Right lobe of liver (tissue), 6 donors: ENCODE data around the gene DDX18. TPM values are rescaled to one million over a fixed set of nuclear protein-coding genes. Genes with fewer than 3 reads are reported as not detected.
A peak's percentile ranks its signal among the peaks of the same experiment; 100 is the strongest.

Source experiments
- ATAC-seq, 4 donors: fragments of 200-7000 bp; cut with Tn5 transposase; one replicate each; pipeline ENCODE4 v1.9.1; 2020; ENCODE audit warnings: mild to moderate bottlenecking in 4 of 4, moderate library complexity in 4 of 4
- DNase-seq, 3 donors: peaks; one replicate each; pipeline ENCODE4 v3.0.0-alpha.2; 2020
- H3K27ac ChIP-seq, 3 donors: fragments of 200-600 bp; one replicate each; pipeline ENCODE4 v1.8.0; 2022
- H3K27me3 ChIP-seq, 2 donors: fragments of 200-600 bp; one replicate each; pipeline ENCODE4 v1.8.0; 2022
- H3K36me3 ChIP-seq, 4 donors: fragments of 200-600 bp; sonication (generic) in 1 of 4; one replicate each; pipeline versions ENCODE4 v1.5.1 to v1.8.0; 2017 to 2022; ENCODE audit warnings: control low read depth in 1 of 4
- H3K4me1 ChIP-seq, 4 donors: fragments of 200-600 bp; sonication (generic) in 1 of 4; one replicate each; pipeline versions ENCODE4 v1.5.1 to v1.8.0; 2017 to 2022; ENCODE audit warnings: control low read depth in 1 of 4
- H3K4me3 ChIP-seq, 3 donors: fragments of 200-600 bp; one replicate each; pipeline ENCODE4 v1.8.0; 2022
- H3K9me3 ChIP-seq, 4 donors: fragments of 200-600 bp; sonication (generic) in 1 of 4; one replicate each; pipeline versions ENCODE4 v1.5.1 to v1.8.0; 2017 to 2022; ENCODE audit warnings: control low read depth in 1 of 4
- CTCF ChIP-seq, 4 donors: fragments of 200-600 bp in 3 of 4; fragments of 450-650 bp in 1 of 4; IDR thresholded peaks; one replicate each; pipeline versions ENCODE4 v1.5.1 to v1.8.0; 2016 to 2022; ENCODE audit warnings: antibody characterized with exemption in 4 of 4, mild to moderate bottlenecking in 2 of 4
- POLR2A ChIP-seq: fragments of 450-650 bp; IDR thresholded peaks from one replicate; pipeline ENCODE4 v1.6.1; 2017; ENCODE audit warnings: antibody characterized with exemption, mild to moderate bottlenecking
- WGBS: methylation state at CpG from one replicate; pipeline ENCODE4 v1.1.6; 2018; ENCODE audit warnings: low coverage, low lambda C conversion rate; ENCODE audit not compliant: insufficient coverage; ENCODE audit errors: missing lambda C conversion rate; 5-methylcytosine and 5-hydroxymethylcytosine counted together
- intact Hi-C, 2 donors: fragments of 100-400 bp; cut with DNase I; formaldehyde crosslinking; loops; one replicate each; pipeline versions ENCODE4 v1.11.2 to v1.14.1; 2022
- total RNA-seq, 6 experiments: library from RNA; depleted of rRNA in 2 of 6; stranded (reverse); fragments of >200 nt in 2 of 6; fragmentation: NEBNext Ultra II Directional in 3 of 6; extraction: Animal tissue kit (Norgen Biotek cat#: 25700) in 3 of 6; gene quantifications; one replicate each; pipeline versions ENCODE4 v1.1.0 to v1.2.4, GENCODE V29; 2016 to 2023
- donor health status: DM: no; HTN: yes; CAD: no.
- donor health status: DM: no; HTN: no; CAD: no.
- donor health status: DM: no; HTN: no; CAD: no.
- donor health status: DM: no; HTN: yes; CAD: no.
- donor health status: DM: no; HTN: yes; CAD: no.

DDX18 gene
- total RNA-seq, 6 experiments from 2014 or later: 20.5 to 35.1 (median 24.6) TPM

- no peaks in the 10 kb centered on the region for H3K27me3 ChIP-seq
- intact Hi-C loops: no loop called here
- no peaks in the 10 kb centered on the region for H3K36me3 ChIP-seq
- WGBS: 16% methylated on average over 3 of the region's 4 CpGs
- DNase-seq (no peak), ATAC-seq (peak in 1 of 4 donors; percentile 25)
- no peak overlapping the region for H3K4me3 ChIP-seq
- no peak overlapping the region for H3K27ac ChIP-seq
- no peaks in the 10 kb centered on the region for H3K4me1 ChIP-seq
- no peaks in the 10 kb centered on the region for H3K9me3 ChIP-seq
- no peak for TF ChIP-seq POLR2A
- no peak for TF ChIP-seq CTCF (IDR thresholded peaks at IDR 0.05)
Observed at GRCh38 chr2:117856415-117857210, 42.1 kb downstream of the DDX18 start.

- intact Hi-C loops: no loop called here
- 66% methylated on average over 12 of the region's 17 CpGs for WGBS
- DNase-seq: no peak
- no peak for ATAC-seq
- Histone ChIP-seq H3K36me3 (no peaks in the 10 kb centered on the region), H3K4me3 (no peak overlapping the region), H3K27ac (no peak overlapping the region), H3K9me3 (no peaks in the 10 kb centered on the region), H3K4me1 (no peaks in the 10 kb centered on the region), H3K27me3 (no peaks in the 10 kb centered on the region)
- TF ChIP-seq POLR2A (no peak), CTCF (IDR thresholded peaks at IDR 0.05) (no peak)
Observed at GRCh38 chr2:117858336-117858735, 43.8 kb downstream of the DDX18 start.

GRCh38 chr2:117858892-117859531 is 44.5 kb downstream of the DDX18 start:
- Histone ChIP-seq H3K4me1 (no peaks in the 10 kb centered on the region), H3K4me3 (no peak overlapping the region), H3K9me3 (no peaks in the 10 kb centered on the region), H3K36me3 (no peaks in the 10 kb centered on the region), H3K27me3 (no peaks in the 10 kb centered on the region), H3K27ac (no peak overlapping the region)
- TF ChIP-seq POLR2A (no peak), CTCF (IDR thresholded peaks at IDR 0.05) (no peak)
- intact Hi-C loops: no loop called here
- 73% methylated on average over 5 of the region's 41 CpGs for WGBS
- DNase-seq (no peak), ATAC-seq (no peak)

GRCh38 chr2:117859532-117859911 is 45.0 kb downstream of the DDX18 start:
- intact Hi-C loops: no loop called here
- no peaks in the 10 kb centered on the region for H3K9me3 ChIP-seq
- H3K27ac ChIP-seq: no peak overlapping the region
- no peaks in the 10 kb centered on the region for H3K36me3 ChIP-seq
- 45% methylated on average over 4 of the region's 44 CpGs for WGBS
- no peak for DNase-seq
- no peaks in the 10 kb centered on the region for H3K4me1 ChIP-seq
- no peak for TF ChIP-seq POLR2A
- no peak for TF ChIP-seq CTCF (IDR thresholded peaks at IDR 0.05)
- no peak overlapping the region for H3K4me3 ChIP-seq
- ATAC-seq: no peak
- H3K27me3 ChIP-seq: no peaks in the 10 kb centered on the region
